Panc1 (cell line): ENCODE measurements around the gene SPATA1. TPM values are rescaled to one million over a fixed set of nuclear protein-coding genes. Genes with fewer than 3 reads are reported as not detected.

ENCODE experiments used
- ATAC-seq: fragments of 200-7000 bp; cut with Tn5 transposase; 2 replicates; pipeline ENCODE4 v1.9.1; 2020; ENCODE audit warnings: mild to moderate bottlenecking, moderate library complexity
- BruUV-seq: library from RNA; stranded (reverse); fragments of 400-500 nt; replicated peaks from 2 replicates; lab custom pipeline; 2021; lab: Mats Ljungman, UMichigan
- CTCF ChIA-PET: fragments of 300-600 bp; sonication (Branson Sonifier 250); formaldehyde crosslinking; loops from one replicate; lab custom pipeline; 2022; ENCODE audit warnings: antibody characterized with exemption; lab: Charles Lee
- POLR2A ChIA-PET: fragments of 300-600 bp; sonication (Branson Sonifier 250); formaldehyde crosslinking; loops from one replicate; lab custom pipeline; 2022; ENCODE audit warnings: antibody characterized with exemption; lab: Charles Lee
- DNase-seq: peaks from one replicate; pipeline ENCODE4 v3.0.0-alpha.2; 2010; ENCODE audit warnings: low read depth, low spot score
- H3K27ac ChIP-seq: 2 replicates; pipeline ENCODE4 v1.5.1; 2011; ENCODE audit warnings: mild to moderate bottlenecking, low read length, inconsistent platforms
- H3K27me3 ChIP-seq: fragments of 200-500 bp; sonication (Bioruptor generic); 2 replicates; pipeline ENCODE4 v1.6.0; 2014; ENCODE audit warnings: low read length, inconsistent platforms; ENCODE audit not compliant: control insufficient read depth, insufficient read depth
- H3K36me3 ChIP-seq: fragments of 200-500 bp; sonication (Bioruptor generic); 2 replicates; pipeline ENCODE4 v1.5.1; 2014; ENCODE audit warnings: inconsistent platforms, mild to moderate bottlenecking, low read length, moderate library complexity; ENCODE audit not compliant: control insufficient read depth, insufficient read depth
- H3K4me1 ChIP-seq: 2 replicates; pipeline ENCODE4 v1.5.1; 2011; ENCODE audit warnings: inconsistent platforms, mild to moderate bottlenecking, low read length, moderate library complexity; ENCODE audit not compliant: control insufficient read depth, insufficient read depth
- H3K4me3 ChIP-seq, 2 experiments: 2 replicates each; pipeline ENCODE4 v1.5.1; 2011 to 2012; ENCODE audit warnings: low read depth in 2 of 2, low read length in 2 of 2, mild to moderate bottlenecking in 2 of 2, inconsistent platforms in 1 of 2, moderate library complexity in 1 of 2
- H3K9me3 ChIP-seq: fragments of 200-500 bp; sonication (Bioruptor generic); 2 replicates; pipeline ENCODE4 v1.5.1; 2014; ENCODE audit warnings: low read depth, mild to moderate bottlenecking, inconsistent platforms, low read length, moderate library complexity; ENCODE audit not compliant: control insufficient read depth, insufficient read depth
- CTCF ChIP-seq: fragments of 450-650 bp; IDR thresholded peaks from 2 replicates; pipeline ENCODE4 v1.5.1; 2017; ENCODE audit warnings: mild to moderate bottlenecking
- POLR2AphosphoS5 ChIP-seq: IDR thresholded peaks from 2 replicates; pipeline ENCODE4 v1.6.1; 2012; ENCODE audit warnings: mild to moderate bottlenecking, low read depth, low read length, moderate library complexity
- SIN3A ChIP-seq: IDR thresholded peaks from 2 replicates; pipeline ENCODE4 v1.6.1; 2012; ENCODE audit warnings: low read depth, mild to moderate bottlenecking, low read length, moderate library complexity, borderline replicate concordance; ENCODE audit not compliant: insufficient read depth
- TCF7L2 ChIP-seq: IDR thresholded peaks from 2 replicates; pipeline ENCODE4 v1.6.1; 2011; ENCODE audit warnings: mild to moderate bottlenecking, low read depth, low read length, inconsistent platforms
- in situ Hi-C: cut with HindIII; loops from 2 replicates; pipeline ENCODE4 v1.10.0; 2016; ENCODE audit warnings: low sequenced_read_pairs, low pct_unique_long_range_greater_than_20kb
- intact Hi-C: fragments of 100-400 bp; cut with micrococcal nuclease; formaldehyde crosslinking; loops from one replicate; pipeline ENCODE4 v1.10.0; 2022; ENCODE audit not compliant: unreplicated experiment
- total RNA-seq: library from RNA; stranded (reverse); gene quantifications from one replicate; pipeline ENCODE4 v1.2.1, GENCODE V29; 2021; ENCODE audit not compliant: unreplicated experiment
- TF ChIP-seq, protein P1 (sequence below), 2 experiments: IDR thresholded peaks; 2 replicates each; pipeline ENCODE4 v1.6.1; 2011 to 2012; ENCODE audit warnings: low read depth in 2 of 2, control low read depth in 1 of 2, low read length in 1 of 2, mild to moderate bottlenecking in 1 of 2, moderate library complexity in 1 of 2; ENCODE audit not compliant: insufficient read depth in 1 of 2

SPATA1 gene
- total RNA-seq, 1 experiment from 2014 or later: 5.0 TPM

DNA sequence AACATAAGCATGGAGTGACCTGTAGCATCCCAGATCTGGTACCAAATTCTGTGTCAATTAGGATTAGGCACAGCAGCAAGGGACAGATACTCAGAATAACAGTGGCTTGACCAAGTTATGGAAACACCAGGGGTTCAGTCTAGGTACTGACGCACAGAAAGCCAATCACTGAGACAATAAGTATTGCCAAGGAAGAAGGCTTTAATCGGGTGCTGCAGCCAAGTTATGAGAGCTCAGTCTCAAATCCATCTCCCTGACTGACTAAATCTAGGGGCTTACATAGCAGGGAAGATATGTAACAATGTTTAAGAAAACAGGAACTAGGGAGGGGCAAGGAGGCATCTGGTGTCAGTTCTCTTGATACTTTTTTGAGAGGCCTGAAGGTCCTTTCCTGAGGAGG, 107.7 kb downstream of the SPATA1 start:
- POLR2A ChIA-PET: no interaction called here
- H3K27me3 ChIP-seq: no peaks in the 10 kb centered on the region
- intact Hi-C loops: no loop called here
- H3K9me3 ChIP-seq: peaks cover 27% of the 10 kb centered on the region; the same call in 1 of the 2 replicates
- no peak overlapping the region for H3K4me3 ChIP-seq
- TF ChIP-seq SIN3A: no peak
- no peak for TF ChIP-seq TCF7L2
- no peak for TF ChIP-seq CTCF
- no peak for TF ChIP-seq POLR2AphosphoS5
- TF ChIP-seq, protein P1, sequence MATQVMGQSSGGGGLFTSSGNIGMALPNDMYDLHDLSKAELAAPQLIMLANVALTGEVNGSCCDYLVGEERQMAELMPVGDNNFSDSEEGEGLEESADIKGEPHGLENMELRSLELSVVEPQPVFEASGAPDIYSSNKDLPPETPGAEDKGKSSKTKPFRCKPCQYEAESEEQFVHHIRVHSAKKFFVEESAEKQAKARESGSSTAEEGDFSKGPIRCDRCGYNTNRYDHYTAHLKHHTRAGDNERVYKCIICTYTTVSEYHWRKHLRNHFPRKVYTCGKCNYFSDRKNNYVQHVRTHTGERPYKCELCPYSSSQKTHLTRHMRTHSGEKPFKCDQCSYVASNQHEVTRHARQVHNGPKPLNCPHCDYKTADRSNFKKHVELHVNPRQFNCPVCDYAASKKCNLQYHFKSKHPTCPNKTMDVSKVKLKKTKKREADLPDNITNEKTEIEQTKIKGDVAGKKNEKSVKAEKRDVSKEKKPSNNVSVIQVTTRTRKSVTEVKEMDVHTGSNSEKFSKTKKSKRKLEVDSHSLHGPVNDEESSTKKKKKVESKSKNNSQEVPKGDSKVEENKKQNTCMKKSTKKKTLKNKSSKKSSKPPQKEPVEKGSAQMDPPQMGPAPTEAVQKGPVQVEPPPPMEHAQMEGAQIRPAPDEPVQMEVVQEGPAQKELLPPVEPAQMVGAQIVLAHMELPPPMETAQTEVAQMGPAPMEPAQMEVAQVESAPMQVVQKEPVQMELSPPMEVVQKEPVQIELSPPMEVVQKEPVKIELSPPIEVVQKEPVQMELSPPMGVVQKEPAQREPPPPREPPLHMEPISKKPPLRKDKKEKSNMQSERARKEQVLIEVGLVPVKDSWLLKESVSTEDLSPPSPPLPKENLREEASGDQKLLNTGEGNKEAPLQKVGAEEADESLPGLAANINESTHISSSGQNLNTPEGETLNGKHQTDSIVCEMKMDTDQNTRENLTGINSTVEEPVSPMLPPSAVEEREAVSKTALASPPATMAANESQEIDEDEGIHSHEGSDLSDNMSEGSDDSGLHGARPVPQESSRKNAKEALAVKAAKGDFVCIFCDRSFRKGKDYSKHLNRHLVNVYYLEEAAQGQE (IDR thresholded peaks at IDR 0.05; ENCODE audit: insufficient read depth in 1 of 2, low read depth in 2 of 2, low read length in 1 of 2): no peak
- H3K36me3 ChIP-seq: no peaks in the 10 kb centered on the region
- no peak for ATAC-seq
- H3K4me1 ChIP-seq: no peaks in the 10 kb centered on the region
- in situ Hi-C loops: loop anchor here (25.0 kb wide), 1 partner anchor 702 kb away; no protein-coding TSS in a partner anchor
- no peak overlapping the region for H3K27ac ChIP-seq
- no TSS peak for BruUV-seq
- CTCF ChIA-PET: no interaction called here
- no peak for DNase-seq

DNA sequence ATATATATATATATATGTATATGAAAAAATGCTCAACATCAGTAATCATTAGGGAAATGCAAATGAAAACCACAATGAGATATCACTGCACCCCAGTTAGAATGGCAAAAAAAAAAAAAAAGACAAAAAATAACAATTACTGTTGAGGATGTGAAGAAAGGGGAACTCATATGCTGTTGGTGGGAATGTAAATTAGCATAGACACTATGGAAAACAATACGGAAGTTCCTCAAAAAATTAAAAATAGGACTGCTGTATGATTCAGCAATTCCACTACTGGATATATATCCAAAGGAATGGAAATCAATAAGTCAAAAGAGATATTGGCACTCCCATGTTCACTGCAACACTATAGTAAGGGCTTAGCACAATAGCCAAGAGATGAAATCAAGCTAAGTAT, 109.6 kb downstream of the SPATA1 start:
- H3K4me1 ChIP-seq: peaks cover 9% of the 10 kb centered on the region; the same call in 1 of the 2 replicates
- ChIA-PET CTCF (no interaction called here), POLR2A (no interaction called here)
- ATAC-seq (no peak), DNase-seq (no peak)
- H3K36me3 ChIP-seq: no peaks in the 10 kb centered on the region
- in situ Hi-C loops (loop anchor here (25.0 kb wide), 1 partner anchor 703 kb away; no protein-coding TSS in a partner anchor), intact Hi-C loops (no loop called here)
- TF ChIP-seq, protein P1 (IDR thresholded peaks at IDR 0.05; ENCODE audit: insufficient read depth in 1 of 2, low read depth in 2 of 2, low read length in 1 of 2): no peak
- no peak for TF ChIP-seq CTCF
- TF ChIP-seq SIN3A: no peak
- no peak for TF ChIP-seq POLR2AphosphoS5
- TF ChIP-seq TCF7L2: no peak
- H3K27ac ChIP-seq: no peak overlapping the region
- no peak overlapping the region for H3K4me3 ChIP-seq
- peaks cover 23% of the 10 kb centered on the region; the same call in 1 of the 2 replicates for H3K9me3 ChIP-seq
- BruUV-seq: no TSS peak
- no peaks in the 10 kb centered on the region for H3K27me3 ChIP-seq
